ENCODE results near the gene FANK1.

Gene FANK1

GRCh38 chr10:125980521-125981035 lies 84.2 kb downstream of the FANK1 start:
- TF ChIP-seq CTCF (IDR thresholded peaks at IDR 0.05; ENCODE audit: insufficient read depth, low read depth, low read length, missing control alignments) = no peak
- DNase-seq (ENCODE audit: low read depth) = no peak
- H3K4me3 ChIP-seq (ENCODE audit: low read length) = no peak overlapping the region

GRCh38 chr10:125982260-125982948 lies 86.0 kb downstream of the FANK1 start:
- peak; percentile 60 for TF ChIP-seq CTCF (IDR thresholded peaks at IDR 0.05; ENCODE audit: insufficient read depth, low read depth, low read length, missing control alignments)
- DNase-seq (ENCODE audit: low read depth) = peak; percentile 72
- no peak overlapping the region for H3K4me3 ChIP-seq (ENCODE audit: low read length)

GRCh38 chr10:125983161-125983560 lies 86.8 kb downstream of the FANK1 start:
- H3K4me3 ChIP-seq (ENCODE audit: low read length) = no peak overlapping the region
- TF ChIP-seq CTCF (IDR thresholded peaks at IDR 0.05; ENCODE audit: insufficient read depth, low read depth, low read length, missing control alignments) = no peak
- DNase-seq (ENCODE audit: low read depth) = no peak

GRCh38 chr10:125983656-125984055 lies 87.3 kb downstream of the FANK1 start:
- TF ChIP-seq CTCF (IDR thresholded peaks at IDR 0.05; ENCODE audit: insufficient read depth, low read depth, low read length, missing control alignments) = no peak
- H3K4me3 ChIP-seq (ENCODE audit: low read length) = no peak overlapping the region
- DNase-seq (ENCODE audit: low read depth) = no peak

GRCh38 chr10:125984346-125984745 lies 88.0 kb downstream of the FANK1 start:
- no peak for DNase-seq (ENCODE audit: low read depth)
- no peak overlapping the region for H3K4me3 ChIP-seq (ENCODE audit: low read length)
- TF ChIP-seq CTCF (IDR thresholded peaks at IDR 0.05; ENCODE audit: insufficient read depth, low read depth, low read length, missing control alignments) = no peak

- H3K4me3 ChIP-seq (ENCODE audit: low read length) = no peak overlapping the region
- no peak for DNase-seq (ENCODE audit: low read depth)
- TF ChIP-seq CTCF (IDR thresholded peaks at IDR 0.05; ENCODE audit: insufficient read depth, low read depth, low read length, missing control alignments) = no peak
Measured at GRCh38 chr10:125984865-125985495, 88.6 kb downstream of the FANK1 start.

Data from epithelial cell of esophagus (primary cell).